HG02885 (cell line): ENCODE data around the gene CDK5RAP2.
A peak's percentile ranks its signal among the peaks of the same experiment; 100 is the strongest.
"Not testable (repeated sequence)": the region's sequence is repeated elsewhere in the genome, so short reads cannot be mapped to it uniquely, and the experiment has no call there.

ENCODE experiments used
- ATAC-seq: cut with Tn5 transposase; IDR thresholded peaks from one replicate; pipeline ENCODE4 v1.9.1; 2021; ENCODE audit warnings: mild to moderate bottlenecking; ENCODE audit not compliant: unreplicated experiment, poor library complexity

The CDK5RAP2 gene

DNA sequence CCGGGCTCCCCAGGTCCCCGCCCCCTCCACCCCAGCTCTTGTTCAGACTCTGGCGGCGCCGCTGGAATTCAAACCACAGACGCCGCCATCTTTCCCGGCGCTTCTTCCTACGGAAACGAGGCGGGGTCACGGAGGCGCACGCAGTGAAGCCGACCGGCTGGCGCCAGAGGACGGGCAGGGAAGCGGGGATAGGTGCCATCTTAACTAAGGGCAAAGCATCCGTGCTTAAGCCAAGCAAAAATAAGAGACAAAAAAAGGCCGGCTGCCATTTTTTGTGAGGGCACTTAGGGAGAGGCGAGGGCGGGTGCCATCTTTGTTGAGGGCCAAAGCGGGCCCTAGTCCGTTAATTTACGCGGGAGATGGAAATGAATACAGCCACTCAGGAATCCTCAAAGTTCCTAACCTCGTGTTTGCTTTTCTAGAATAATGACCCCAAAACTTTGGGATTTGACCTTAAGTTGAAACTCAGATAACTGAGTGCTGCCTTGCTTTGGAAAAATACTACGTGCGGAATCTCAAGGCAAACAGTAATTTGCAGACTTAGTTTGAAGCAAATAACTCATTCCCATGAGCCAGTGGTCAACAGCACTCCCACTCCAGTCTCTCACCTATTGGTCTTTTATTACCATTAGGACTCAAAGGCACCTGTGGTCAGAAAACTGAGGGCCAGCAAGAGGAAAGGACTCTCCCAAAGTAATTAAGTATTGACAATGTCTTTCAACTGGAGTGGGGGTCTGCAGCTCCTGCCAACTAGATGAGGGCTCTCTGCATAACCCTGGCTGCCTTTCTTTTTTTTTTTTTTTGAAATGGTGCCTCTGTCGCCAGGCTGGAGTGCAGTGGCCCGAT lies at the start of gene CDK5RAP2:
CDK5RAP2 (minus strand) TSS at position 117 of the 846 bp plus-strand sequence. CDS start 189 bp downstream, outside the sequence.
- peak; percentile 97 for ATAC-seq

DNA sequence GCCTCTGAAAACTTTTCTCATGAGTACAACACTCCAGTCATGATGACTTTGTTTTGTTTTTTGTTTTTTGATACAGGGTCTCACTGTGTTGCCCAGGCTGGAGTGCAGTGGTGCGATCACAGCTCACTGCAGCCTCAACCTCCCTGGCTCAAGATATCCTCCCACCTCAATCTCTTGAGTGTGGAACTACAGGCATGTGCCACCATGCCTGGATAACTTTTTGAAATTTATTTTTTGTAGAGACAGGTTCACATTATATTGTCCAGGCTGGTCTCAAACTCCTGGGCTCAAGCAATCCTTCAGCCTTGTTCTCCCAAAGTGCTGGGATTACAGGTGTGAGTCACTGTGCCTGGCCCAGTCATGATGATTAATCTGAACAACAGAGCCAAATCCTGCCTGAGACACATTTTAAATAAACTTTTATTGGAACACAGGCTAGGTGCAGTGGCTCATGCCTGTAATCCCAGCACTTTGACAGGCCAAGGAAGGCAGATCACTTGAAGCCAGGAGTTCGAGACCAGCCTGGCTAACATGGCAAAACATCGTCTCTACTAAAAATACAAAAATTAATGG lies 49.0 kb upstream of the CDK5RAP2 start:
- not testable (repeated sequence) for ATAC-seq

DNA sequence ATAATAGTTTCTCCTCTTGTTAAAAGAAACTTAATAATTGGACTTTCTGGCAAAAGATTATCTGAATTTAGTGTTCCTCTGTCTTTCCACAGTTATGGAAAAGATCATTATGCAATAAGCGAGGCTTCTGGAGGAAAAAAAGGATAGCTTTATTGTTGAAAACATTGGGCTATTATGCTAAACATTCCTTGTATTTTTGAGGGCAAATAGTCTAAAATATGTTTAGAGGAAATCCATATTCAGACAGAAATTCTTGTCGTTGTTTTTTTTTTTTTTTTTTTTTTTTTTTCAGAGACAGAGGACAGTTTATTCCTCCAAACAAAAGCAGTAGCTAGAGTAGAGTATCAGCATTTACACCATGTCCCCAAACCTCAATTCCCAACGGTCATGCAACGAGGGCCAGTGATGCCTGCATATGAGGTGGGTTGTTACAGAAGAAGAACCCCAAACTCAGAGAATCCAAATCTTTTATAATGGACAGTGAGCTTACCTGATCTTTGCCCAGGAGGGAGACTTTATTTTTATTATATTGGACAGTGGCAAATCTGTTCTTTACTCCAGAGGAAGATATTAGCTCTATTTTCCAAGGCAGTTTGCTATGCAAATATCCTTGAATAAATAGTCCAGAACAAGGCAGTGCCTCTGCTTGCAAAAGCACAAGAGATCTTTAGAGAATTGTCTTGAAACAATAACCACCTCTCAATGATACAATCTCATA lies 48.4 kb upstream of the CDK5RAP2 start:
- ATAC-seq, result no peak

DNA sequence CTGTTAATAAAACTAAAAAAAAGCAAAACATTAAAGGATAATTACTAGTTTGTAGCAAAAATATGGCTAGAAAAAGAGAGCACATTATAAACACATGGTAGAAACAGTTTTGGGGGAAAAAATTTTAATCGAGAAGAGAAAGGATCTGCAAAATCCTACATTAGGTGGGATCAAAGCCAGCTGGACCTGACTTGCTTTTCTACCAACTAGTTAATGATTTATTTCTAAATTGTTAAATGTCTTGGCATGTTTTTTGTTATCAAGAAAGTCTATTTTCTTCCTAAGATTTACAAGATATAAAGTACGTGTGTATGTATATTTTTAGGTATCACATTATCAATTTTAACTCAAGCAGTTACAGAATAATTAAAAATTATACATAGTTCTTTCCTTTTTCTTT lies 47.1 kb upstream of the CDK5RAP2 start:
- ATAC-seq, result no peak

DNA sequence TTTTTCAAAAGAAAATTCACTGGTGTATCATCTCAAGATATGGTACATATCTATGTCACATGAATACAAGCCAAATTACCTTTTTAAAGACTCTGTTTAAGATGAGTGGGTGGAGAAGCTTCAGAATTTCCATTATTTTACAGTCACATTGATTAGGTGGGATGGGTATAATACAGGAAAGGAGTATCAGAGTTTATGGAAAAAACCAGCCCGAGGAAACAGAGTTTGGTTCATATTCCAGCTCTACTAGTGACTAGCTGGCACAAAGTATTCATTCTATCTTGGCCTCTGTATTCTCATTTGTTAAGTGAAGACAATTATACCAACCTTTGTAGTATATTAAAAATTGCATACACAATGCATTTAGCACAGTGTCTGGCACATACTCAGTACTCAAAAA lies 46.5 kb upstream of the CDK5RAP2 start:
- ATAC-seq, result no peak

DNA sequence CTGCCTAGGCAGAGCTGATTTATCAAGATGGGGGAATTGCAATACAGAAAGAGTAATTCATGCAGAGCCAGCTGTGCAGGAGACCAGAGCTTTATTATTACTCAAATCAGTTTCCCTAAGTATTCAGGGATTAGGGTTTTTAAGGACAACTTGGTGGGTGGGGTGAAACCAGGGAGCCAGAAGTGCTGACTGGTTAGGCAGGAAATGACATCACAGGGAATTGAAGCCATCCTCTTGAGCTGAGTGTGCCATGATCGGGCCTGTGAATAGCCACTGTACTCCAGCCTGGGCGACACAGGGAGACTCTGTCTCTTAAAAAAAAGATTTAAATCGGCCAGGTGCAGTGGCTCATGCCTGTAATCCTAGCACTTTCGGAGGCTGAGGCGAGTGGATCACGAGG lies 45.3 kb upstream of the CDK5RAP2 start:
- ATAC-seq, result no peak

DNA sequence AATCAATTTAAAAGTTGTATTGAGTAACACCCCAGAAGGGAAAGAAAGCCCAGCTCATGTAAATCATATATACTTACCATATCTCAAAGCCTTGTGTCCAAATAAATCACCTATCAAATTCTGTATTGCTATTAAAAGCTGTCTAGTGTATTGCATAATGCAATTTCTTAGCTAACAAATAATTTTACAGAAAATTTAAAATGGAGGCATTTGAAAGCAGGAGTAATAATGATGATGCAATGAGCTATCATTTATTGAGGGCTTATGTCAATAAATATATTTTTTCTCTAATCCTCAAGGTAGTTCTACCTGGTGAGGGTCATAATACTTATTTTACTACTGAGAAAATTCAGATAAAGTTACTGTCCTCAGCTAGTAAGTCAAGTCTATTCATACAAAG lies 42.8 kb upstream of the CDK5RAP2 start:
- no peak for ATAC-seq

DNA sequence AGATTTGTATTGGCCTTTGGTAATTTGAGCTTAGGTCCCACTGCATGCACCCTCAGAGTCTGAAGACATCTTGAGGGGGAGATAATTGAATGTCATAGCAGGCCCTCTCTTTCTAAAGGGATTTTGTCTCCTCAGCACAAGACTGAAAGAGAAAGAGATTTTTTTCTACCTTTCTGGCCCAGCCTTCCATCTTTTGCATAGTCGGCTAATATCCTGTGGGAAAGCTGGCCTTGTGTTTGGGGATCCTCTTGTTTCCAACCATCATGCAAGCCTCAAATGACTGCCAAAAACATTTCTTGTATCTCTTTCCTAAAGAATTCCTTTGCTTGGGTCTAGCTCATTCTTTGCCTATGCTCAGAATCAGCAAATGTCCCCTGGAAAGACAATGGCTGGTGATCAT lies 42.0 kb upstream of the CDK5RAP2 start:
- no peak for ATAC-seq

DNA sequence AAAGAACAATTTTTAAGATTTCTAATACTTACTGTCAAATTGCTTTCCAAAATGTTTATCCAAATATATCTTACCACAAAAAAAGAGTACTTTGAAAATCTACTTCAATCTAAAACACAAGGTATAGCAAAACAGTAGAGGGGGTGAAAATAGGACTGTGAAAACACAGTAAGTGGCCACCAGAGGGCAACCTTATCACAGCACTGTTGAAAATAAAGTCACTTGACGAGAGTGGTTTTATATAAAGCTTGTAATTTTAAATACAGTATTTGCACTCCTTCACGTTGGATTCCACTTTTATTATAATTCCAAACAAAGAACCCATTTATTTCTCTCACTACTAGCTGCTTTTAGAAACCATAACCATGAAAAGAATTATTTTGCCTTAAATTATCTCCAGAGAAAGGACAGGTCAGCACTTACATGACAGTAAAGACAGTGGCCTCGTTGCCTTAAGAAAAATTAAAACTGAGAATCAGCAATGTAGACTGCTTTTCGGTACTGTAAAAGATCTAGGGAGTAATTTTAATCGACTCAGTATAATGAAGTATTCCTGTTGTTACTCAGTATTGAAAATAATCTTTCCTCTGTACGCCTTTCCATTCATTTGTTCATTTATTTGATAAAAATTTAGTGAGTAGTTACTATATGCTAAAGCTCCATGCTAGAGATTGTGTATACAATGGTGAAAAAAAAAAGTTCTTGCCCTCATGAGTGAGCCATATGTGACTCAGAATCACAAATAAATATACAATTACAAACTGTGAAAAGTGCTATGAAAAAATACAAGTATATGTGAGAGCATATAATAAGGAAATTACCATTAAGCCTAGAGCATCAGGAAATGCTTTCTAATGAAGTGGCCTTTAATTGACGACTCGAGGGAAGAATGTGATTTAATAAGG lies 40.0 kb upstream of the CDK5RAP2 start:
- ATAC-seq, result peak; percentile 72

DNA sequence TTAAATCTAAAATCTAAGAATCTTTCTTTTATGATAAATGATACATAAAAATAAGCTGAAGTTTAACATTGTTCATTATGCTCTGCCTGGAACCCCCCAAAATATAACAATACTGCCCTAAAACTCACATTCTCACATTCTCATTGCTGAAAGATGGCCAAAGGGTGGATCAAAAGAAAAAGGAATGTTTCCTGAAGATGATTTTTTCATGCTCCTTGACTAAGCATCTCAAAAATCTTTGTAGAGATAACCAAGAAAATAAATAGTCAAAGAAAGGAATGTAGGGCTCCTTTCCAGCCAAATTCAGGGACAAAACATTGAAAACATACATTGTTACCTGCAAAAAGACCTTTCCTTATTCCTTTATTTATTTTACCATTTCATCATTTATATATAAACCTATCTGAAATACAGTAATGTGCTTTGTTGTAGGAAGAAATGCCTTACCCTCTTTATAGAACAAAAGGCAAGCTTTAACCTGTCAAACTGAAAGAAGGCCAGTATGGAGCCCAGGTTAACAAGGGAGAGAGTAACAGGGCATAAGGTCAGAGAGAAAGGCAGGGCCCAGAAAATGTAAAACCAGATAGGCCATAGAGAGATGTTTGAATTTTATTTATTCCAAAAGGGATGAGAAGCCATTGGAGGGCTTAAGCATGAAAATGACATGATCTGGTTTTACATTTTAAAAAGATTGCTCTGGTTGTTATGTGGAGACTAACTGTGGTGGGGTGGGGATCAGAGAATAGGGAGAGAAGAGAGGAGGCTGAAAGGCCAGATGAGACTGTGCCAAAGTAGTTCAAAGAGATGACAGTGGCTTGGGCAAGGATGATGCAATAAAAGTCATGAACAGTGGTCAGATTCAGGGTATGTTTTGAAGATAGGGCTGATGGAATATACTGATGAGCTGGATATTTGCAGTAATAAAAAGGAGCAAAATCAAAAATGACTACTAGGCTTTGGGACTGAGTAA lies 37.3 kb upstream of the CDK5RAP2 start:
- no peak for ATAC-seq

DNA sequence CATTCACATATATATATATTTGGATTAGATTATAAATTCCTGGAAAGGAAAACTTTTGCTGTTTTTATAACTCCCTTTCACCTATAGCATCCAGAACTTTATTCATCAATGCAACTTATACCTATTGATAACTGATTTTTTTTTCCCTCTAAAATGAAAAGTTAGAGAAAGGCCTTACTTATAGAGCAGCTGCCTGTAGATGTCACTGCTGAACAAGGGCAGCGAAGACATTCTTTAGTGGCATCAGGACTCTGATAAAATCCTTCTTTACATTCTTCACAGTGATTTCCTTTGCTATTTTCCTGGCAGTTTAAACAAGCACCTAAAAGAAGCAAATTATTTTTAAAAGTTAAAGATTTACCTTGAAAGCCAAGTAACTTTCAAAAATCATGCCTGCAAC lies 32.3 kb upstream of the CDK5RAP2 start:
- no peak for ATAC-seq

DNA sequence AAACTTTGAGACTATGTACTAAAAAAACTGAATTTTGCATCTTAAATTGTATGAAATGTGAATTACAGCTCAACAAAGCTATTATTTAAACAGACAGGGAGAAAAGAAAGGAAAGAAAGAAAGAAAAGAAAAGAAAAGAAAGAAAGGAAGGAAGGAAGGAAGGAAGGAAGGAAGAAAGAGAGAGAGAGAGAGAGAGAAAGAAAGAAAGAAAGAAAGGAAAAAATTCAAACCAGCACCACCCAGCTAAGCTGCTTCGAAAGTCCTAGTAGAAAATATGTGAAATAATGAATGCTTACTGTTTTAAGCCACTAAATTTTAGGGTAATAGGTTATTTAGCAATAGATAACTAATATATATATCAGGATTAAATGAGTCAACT lies 31.7 kb upstream of the CDK5RAP2 start:
- no peak for ATAC-seq

DNA sequence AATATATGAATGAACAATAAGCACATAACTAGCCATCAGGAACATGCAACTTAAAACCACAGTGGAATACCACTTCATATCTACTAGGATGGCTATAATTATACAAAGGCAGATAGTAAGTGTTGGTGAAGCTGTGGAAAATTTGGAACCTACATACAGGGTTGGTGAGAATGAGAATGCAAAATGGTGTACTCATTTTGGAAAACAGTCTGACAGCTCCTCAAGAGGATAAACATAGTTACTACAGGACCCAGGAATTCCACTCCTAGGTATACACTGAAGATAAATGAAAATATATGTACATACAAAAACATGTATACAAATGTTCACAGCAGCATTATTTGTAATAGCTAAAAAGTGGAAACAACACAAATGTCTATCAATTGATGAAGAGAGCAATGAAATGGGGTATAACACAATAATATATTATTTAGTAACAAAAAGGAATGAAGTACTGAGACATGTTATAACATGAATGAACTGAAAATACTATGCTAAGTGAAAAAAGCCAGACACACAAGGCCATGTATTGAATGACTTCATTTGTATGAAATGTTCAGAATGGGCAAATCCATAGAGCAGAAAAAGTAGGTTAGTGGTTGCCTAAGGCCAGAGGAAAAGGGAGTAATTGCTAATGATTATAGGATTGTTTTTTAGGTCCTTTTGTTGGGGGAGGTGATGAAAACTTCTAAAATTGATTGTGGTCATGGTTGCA lies 31.2 kb upstream of the CDK5RAP2 start:
- no peak for ATAC-seq

DNA sequence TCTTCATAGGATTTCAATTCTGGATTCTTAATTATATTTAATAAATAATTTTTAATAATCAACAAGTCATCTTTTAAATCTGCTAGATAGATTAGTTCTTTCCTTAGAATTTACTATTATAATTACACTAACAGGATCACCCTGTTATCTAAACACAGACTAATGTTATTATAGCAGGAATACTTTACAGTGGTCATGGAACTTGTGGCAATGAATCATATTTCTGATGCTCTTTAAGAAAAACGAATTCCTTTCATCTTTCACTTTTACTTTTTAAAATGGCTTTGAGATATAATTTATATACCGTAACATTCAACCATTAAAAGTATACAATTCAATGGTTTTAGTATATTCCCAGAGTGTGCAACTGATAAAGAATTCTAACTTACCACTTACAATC lies 29.7 kb upstream of the CDK5RAP2 start:
- ATAC-seq, result no peak

DNA sequence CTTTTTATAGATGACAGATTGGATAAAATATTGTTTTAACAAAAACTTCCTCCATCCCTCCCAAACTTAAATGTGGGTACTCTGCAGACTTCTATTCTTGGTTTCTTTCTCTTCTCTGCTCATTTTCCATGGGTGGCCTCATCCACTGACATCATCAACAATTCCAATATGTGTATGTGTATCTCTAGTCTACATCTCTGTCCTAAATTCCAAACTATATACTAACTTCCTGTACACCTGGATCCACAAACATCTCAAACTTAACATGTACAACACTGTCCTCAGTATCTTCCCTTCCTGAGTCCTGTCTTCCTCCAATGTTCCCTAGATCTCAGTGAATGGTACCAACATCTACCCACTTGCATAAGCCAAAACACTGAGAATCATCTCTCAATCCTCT lies 28.5 kb upstream of the CDK5RAP2 start:
- ATAC-seq, result no peak

DNA sequence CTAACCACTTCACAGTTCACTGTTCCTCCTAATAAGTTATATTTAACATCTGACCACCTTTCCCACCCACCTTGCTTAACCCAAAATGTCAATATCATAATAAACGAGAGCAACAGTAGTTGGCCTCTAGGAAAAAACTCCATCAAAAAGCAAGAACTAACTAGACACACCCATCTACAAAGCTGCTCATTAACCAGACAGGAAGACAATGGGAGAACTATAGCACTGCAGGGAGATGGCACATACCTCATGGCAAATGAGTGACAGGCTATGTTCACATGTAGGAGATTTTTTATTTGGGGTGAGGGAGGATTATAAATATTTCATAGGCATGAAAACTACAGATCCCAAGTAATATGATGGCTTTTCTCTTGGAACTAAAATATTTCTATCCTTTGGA lies 23.6 kb upstream of the CDK5RAP2 start:
- ATAC-seq, result no peak

DNA sequence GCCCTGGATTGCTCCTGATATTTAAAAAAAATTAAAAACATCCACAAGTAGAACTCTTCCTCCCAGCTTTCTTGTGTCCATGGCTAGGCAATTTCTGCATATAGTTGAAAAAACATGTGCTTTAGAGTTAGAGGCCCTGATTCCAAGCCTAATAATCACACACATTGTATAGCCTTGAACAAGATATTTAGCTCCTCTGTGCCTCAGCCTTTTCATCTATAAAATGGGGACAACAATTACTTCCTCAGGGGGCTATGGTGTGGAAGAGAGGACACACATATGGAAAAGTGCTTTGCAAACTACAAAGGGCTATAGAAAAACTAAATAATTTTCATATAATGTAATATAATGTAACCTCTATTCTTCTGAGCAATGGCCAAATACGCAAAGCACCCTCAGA lies 23.0 kb upstream of the CDK5RAP2 start:
- ATAC-seq, result no peak

DNA sequence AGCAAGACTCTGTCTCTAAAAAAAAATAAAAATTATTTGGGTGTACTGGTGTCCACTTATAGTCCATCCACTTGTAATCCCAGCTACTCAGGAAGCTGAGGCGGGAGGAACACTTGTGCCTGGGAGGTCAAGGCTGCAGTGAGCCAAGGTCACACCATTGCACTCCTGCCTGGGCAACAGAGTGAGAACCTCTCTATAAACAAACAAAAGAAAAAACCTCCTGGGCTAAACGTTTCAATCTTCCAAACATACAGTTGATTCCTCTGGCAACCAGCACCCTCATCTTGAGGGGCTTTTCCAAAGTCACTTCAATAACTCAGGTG lies 13.9 kb upstream of the CDK5RAP2 start:
- ATAC-seq, result no peak
